Right lobe of liver (tissue), 4 donors: ENCODE data around the gene HDAC10.

ENCODE experiments used
- CTCF ChIP-seq, 4 donors: fragments of 200-600 bp in 3 of 4; fragments of 450-650 bp in 1 of 4; IDR thresholded peaks; one replicate each; pipeline versions ENCODE4 v1.5.1 to v1.8.0; 2016 to 2022; ENCODE audit warnings: antibody characterized with exemption in 4 of 4, mild to moderate bottlenecking in 2 of 4
- POLR2A ChIP-seq: fragments of 450-650 bp; IDR thresholded peaks from one replicate; pipeline ENCODE4 v1.6.1; 2017; ENCODE audit warnings: antibody characterized with exemption, mild to moderate bottlenecking
- donor health status: DM: no; HTN: no; CAD: no.
- donor health status: DM: no; HTN: no; CAD: no.
- donor health status: DM: no; HTN: yes; CAD: no.

- TF ChIP-seq CTCF (IDR thresholded peaks at IDR 0.05) (no peak), POLR2A (no peak)
These were observed 49.7 kb upstream of the HDAC10 start for GRCh38 chr22:50300620-50301257.
